Left ventricle myocardium inferior (tissue), 1 donor: Measurements from ENCODE around the gene PRELID1. TPM values are rescaled to one million over a fixed set of nuclear protein-coding genes. Genes with fewer than 3 reads are reported as not detected.

ENCODE experiments used
- DNase-seq: peaks from one replicate; pipeline ENCODE4 v3.0.0-alpha.2; 2020
- H3K27ac ChIP-seq: fragments of 200-600 bp; replicated peaks from 2 replicates; pipeline ENCODE4 v1.8.0; 2021
- H3K27me3 ChIP-seq: fragments of 200-600 bp; 2 replicates; pipeline ENCODE4 v1.8.0; 2021; ENCODE audit warnings: low read depth
- H3K36me3 ChIP-seq: fragments of 200-600 bp; 2 replicates; pipeline ENCODE4 v1.8.0; 2021
- H3K4me1 ChIP-seq: fragments of 200-600 bp; 2 replicates; pipeline ENCODE4 v1.8.0; 2021
- H3K4me3 ChIP-seq: fragments of 200-600 bp; 2 replicates; pipeline ENCODE4 v1.8.0; 2021; ENCODE audit warnings: mild to moderate bottlenecking, moderate library complexity
- H3K9me3 ChIP-seq: fragments of 200-600 bp; replicated peaks from 2 replicates; pipeline ENCODE4 v1.8.0; 2021
- CTCF ChIP-seq: fragments of 200-600 bp; IDR thresholded peaks from 2 replicates; pipeline ENCODE4 v1.8.0; 2021; ENCODE audit warnings: antibody characterized with exemption, mild to moderate bottlenecking, borderline replicate concordance
- intact Hi-C: fragments of 100-400 bp; cut with micrococcal nuclease; formaldehyde crosslinking; loops from one replicate; pipeline ENCODE4 v1.11.0; 2022
- total RNA-seq: library from RNA; stranded (reverse); fragmentation: NEBNext Ultra II Directional; extraction: Animal tissue kit (Norgen Biotek cat#: 25700); gene quantifications from one replicate; pipeline ENCODE4 v1.2.1, GENCODE V29; 2021
- donor health status: DM: no; HTN: yes; CAD: no; lungs with severe emphysema.

The PRELID1 gene
- total RNA-seq, 1 donor from 2014 or later = 40.0 TPM

- peaks cover 36% of the 10 kb centered on the region for H3K4me1 ChIP-seq
- no peak for TF ChIP-seq CTCF
- intact Hi-C loops = no loop called here
- H3K36me3 ChIP-seq = peaks cover 74% of the 10 kb centered on the region
- H3K27me3 ChIP-seq = no peaks in the 10 kb centered on the region
- H3K9me3 ChIP-seq = no peaks in the 10 kb centered on the region
- no peak for DNase-seq
- H3K27ac ChIP-seq = no peak overlapping the region
- H3K4me3 ChIP-seq = no peak overlapping the region
Observed at GRCh38 chr5:177293819-177294581, 9.6 kb upstream of the PRELID1 start.

- no peak overlapping the region for H3K27ac ChIP-seq
- intact Hi-C loops = no loop called here
- H3K4me1 ChIP-seq = peaks cover 40% of the 10 kb centered on the region
- H3K27me3 ChIP-seq = no peaks in the 10 kb centered on the region
- no peak for TF ChIP-seq CTCF
- H3K9me3 ChIP-seq = no peaks in the 10 kb centered on the region
- H3K36me3 ChIP-seq = peaks cover 68% of the 10 kb centered on the region
- H3K4me3 ChIP-seq = no peak overlapping the region
- no peak for DNase-seq
Observed at GRCh38 chr5:177294632-177295031, 9.0 kb upstream of the PRELID1 start.

- intact Hi-C loops = no loop called here
- H3K4me1 ChIP-seq = peaks cover 53% of the 10 kb centered on the region
- peak overlapping the region; percentile 21 for H3K27ac ChIP-seq
- TF ChIP-seq CTCF = no peak
- no peak overlapping the region for H3K4me3 ChIP-seq
- no peaks in the 10 kb centered on the region for H3K9me3 ChIP-seq
- peaks cover 55% of the 10 kb centered on the region for H3K36me3 ChIP-seq
- no peaks in the 10 kb centered on the region for H3K27me3 ChIP-seq
- DNase-seq = no peak
Observed at GRCh38 chr5:177295924-177296323, 7.7 kb upstream of the PRELID1 start.

GRCh38 chr5:177296581-177296980 is 7.0 kb upstream of the PRELID1 start:
- Histone ChIP-seq H3K36me3 (peaks cover 54% of the 10 kb centered on the region), H3K9me3 (no peaks in the 10 kb centered on the region), H3K27ac (peak overlapping the region; percentile 21), H3K27me3 (no peaks in the 10 kb centered on the region), H3K4me3 (no peak overlapping the region), H3K4me1 (peaks cover 59% of the 10 kb centered on the region)
- no peak for TF ChIP-seq CTCF
- DNase-seq = no peak
- intact Hi-C loops = no loop called here

- Histone ChIP-seq H3K9me3 (no peaks in the 10 kb centered on the region), H3K27ac (no peak overlapping the region), H3K36me3 (peaks cover 44% of the 10 kb centered on the region), H3K27me3 (no peaks in the 10 kb centered on the region), H3K4me3 (no peak overlapping the region), H3K4me1 (peaks cover 73% of the 10 kb centered on the region)
- intact Hi-C loops = no loop called here
- no peak for DNase-seq
- no peak for TF ChIP-seq CTCF
Observed at GRCh38 chr5:177297922-177298321, 5.7 kb upstream of the PRELID1 start.
